VCaP (cell line): ENCODE data around the gene EYA2.

Experiments used
- H3K27ac ChIP-seq: fragments of 450-650 bp; 2 replicates; pipeline ENCODE4 v1.5.1; 2017
- TF ChIP-seq, protein P1 (sequence below): fragments of 450-650 bp; conservative IDR thresholded peaks from 2 replicates; pipeline ENCODE4 v1.5.1; 2017; ENCODE audit warnings: mild to moderate bottlenecking, moderate library complexity

Gene EYA2

GRCh38 chr20:47029845-47030244, 135.2 kb downstream of the EYA2 start:
- H3K27ac ChIP-seq, result peak overlapping the region; percentile 84
- TF ChIP-seq, protein P1, sequence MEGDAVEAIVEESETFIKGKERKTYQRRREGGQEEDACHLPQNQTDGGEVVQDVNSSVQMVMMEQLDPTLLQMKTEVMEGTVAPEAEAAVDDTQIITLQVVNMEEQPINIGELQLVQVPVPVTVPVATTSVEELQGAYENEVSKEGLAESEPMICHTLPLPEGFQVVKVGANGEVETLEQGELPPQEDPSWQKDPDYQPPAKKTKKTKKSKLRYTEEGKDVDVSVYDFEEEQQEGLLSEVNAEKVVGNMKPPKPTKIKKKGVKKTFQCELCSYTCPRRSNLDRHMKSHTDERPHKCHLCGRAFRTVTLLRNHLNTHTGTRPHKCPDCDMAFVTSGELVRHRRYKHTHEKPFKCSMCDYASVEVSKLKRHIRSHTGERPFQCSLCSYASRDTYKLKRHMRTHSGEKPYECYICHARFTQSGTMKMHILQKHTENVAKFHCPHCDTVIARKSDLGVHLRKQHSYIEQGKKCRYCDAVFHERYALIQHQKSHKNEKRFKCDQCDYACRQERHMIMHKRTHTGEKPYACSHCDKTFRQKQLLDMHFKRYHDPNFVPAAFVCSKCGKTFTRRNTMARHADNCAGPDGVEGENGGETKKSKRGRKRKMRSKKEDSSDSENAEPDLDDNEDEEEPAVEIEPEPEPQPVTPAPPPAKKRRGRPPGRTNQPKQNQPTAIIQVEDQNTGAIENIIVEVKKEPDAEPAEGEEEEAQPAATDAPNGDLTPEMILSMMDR, result no peak

GRCh38 chr20:47030271-47030810, 135.7 kb downstream of the EYA2 start:
- TF ChIP-seq, protein P1, result no peak
- peak overlapping the region; percentile 84 for H3K27ac ChIP-seq

GRCh38 chr20:47031004-47031403, 136.4 kb downstream of the EYA2 start:
- TF ChIP-seq, protein P1, result no peak
- H3K27ac ChIP-seq, result peak overlapping the region; percentile 84

- TF ChIP-seq, protein P1, result no peak
- peak overlapping the region; percentile 84 for H3K27ac ChIP-seq
These were observed 137.2 kb downstream of the EYA2 start for GRCh38 chr20:47031821-47032220.

DNA sequence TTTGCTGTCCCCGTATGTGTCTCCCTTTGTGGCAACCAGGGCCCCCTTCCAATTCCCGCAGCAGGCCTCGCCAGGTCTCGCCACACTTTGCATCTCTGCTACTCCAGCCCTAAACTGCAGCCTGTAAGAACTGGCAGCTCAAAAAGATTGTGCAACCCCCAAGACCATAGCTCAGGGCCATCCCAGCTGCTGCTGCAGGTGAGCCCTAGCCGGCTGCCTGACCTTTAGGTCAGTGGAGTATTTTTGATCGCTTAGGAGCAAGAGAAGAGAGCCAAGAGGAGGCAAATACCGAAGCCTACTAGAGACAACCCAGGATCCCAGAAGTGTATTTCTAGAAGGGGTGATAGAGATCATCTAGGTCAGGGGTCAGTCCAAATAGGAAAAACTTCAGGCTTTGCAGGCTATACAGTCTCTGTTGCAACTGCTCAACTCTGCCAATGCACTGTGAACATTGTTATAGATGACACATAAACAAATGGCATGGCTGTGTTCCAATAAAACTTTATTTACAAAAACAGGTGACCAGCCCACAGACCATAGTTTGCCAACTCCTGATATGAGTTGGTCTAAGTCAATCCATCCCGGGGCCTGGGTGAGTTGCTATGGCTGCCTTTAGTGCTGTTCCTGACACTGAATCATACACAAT, 138.4 kb downstream of the EYA2 start:
- peak overlapping the region; percentile 84 for H3K27ac ChIP-seq
- TF ChIP-seq, protein P1, result no peak

- TF ChIP-seq, protein P1, result no peak
- H3K27ac ChIP-seq, result no peak overlapping the region
These were observed 139.0 kb downstream of the EYA2 start for GRCh38 chr20:47033665-47034064.

DNA sequence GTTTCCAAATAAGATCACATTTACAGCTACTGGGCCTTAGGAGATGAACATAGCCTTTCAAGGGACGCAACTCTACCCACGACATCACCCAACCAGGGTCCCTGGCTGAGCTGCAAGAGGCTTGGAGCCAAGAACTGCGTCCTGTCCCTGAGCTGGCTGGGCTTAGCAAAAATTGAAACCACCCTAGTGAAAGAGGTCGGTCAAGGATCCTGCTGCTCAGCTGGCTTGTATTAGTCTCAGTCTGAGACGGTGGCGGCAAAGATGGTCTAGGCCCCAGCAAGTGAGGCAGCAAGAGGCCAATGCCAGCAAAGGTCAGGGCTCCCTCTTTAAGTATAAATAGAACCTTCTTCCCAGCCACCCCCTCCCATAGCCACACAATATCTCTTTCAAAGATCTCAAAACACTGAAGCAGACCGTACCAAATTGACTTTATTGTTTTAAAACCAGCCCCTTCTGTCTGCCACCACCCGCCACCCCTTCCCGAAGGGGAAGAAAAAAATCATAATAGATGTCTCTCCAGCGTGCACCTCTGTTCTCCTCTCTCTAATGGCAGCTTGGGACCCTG, 140.5 kb downstream of the EYA2 start:
- TF ChIP-seq, protein P1, result no peak

More for the DNA sequence above, 140.5 kb downstream of the EYA2 start:
- no peak overlapping the region; the same call in 1 of the 2 replicates for H3K27ac ChIP-seq
